ENCODE measurements around the gene ARG2. TPM values are rescaled to one million over a fixed set of nuclear protein-coding genes. Genes with fewer than 3 reads are reported as not detected.

Gene ARG2
- total and polyA plus RNA-seq, 4 donors = 0.08 to 3.1 (median 0.59) TPM

GRCh38 chr14:67573228-67574010 lies 46.3 kb upstream of the ARG2 start:
- no peak for TF ChIP-seq JUND (IDR thresholded peaks at IDR 0.05)
- no peak for TF ChIP-seq YY1 (IDR thresholded peaks at IDR 0.05)
- WGBS = 76% methylated on average over 15 of the region's 15 CpGs
- Histone ChIP-seq H3K9ac (ENCODE audit: low read depth in 1 of 2, low read length in 2 of 2) (no peak overlapping the region), H3K27me3 (ENCODE audit: control insufficient read depth in 4 of 4, insufficient read depth in 4 of 4, low read length in 3 of 4) (no peaks in the 10 kb centered on the region), H3K36me3 (ENCODE audit: control insufficient read depth in 4 of 4, insufficient read depth in 3 of 4, low read depth in 1 of 4, low read length in 3 of 4) (no peaks in the 10 kb centered on the region), H3K27ac (ENCODE audit: low read depth in 1 of 2, low read length in 2 of 2) (no peak overlapping the region), H3K4me3 (ENCODE audit: low read depth in 1 of 3, low read length in 3 of 3) (no peak overlapping the region), H3K9me3 (ENCODE audit: control insufficient read depth in 4 of 4, low read length in 3 of 4) (no peaks in the 10 kb centered on the region), H3K4me1 (ENCODE audit: control insufficient read depth in 4 of 4, insufficient read depth in 4 of 4, low read length in 3 of 4) (peaks cover 0 to 2% (median 0%) of the 10 kb centered on the region in 4 donors)
- DNase-seq (ENCODE audit: low spot score) = peak; percentile 45

GRCh38 chr14:67574156-67574555 lies 45.6 kb upstream of the ARG2 start:
- Histone ChIP-seq H3K36me3 (ENCODE audit: control insufficient read depth in 4 of 4, insufficient read depth in 3 of 4, low read depth in 1 of 4, low read length in 3 of 4) (no peaks in the 10 kb centered on the region), H3K4me3 (ENCODE audit: low read depth in 1 of 3, low read length in 3 of 3) (no peak overlapping the region), H3K27me3 (ENCODE audit: control insufficient read depth in 4 of 4, insufficient read depth in 4 of 4, low read length in 3 of 4) (no peaks in the 10 kb centered on the region), H3K9ac (ENCODE audit: low read depth in 1 of 2, low read length in 2 of 2) (no peak overlapping the region), H3K9me3 (ENCODE audit: control insufficient read depth in 4 of 4, low read length in 3 of 4) (no peaks in the 10 kb centered on the region), H3K27ac (ENCODE audit: low read depth in 1 of 2, low read length in 2 of 2) (no peak overlapping the region), H3K4me1 (ENCODE audit: control insufficient read depth in 4 of 4, insufficient read depth in 4 of 4, low read length in 3 of 4) (peaks cover 0 to 2% (median 0%) of the 10 kb centered on the region in 4 donors)
- no peak for DNase-seq (ENCODE audit: low spot score)
- WGBS = 92% methylated on average over 14 of the region's 14 CpGs
- no peak for TF ChIP-seq EGR1 (IDR thresholded peaks at IDR 0.05; ENCODE audit: low read depth in 2 of 2)
- no peak for TF ChIP-seq HNF4G (IDR thresholded peaks at IDR 0.05)
- TF ChIP-seq HNF4A (conservative IDR thresholded peaks at IDR 0.05) = no peak
- no peak for TF ChIP-seq ZBTB33 (IDR thresholded peaks at IDR 0.05)
- no peak for TF ChIP-seq JUND (IDR thresholded peaks at IDR 0.05)
- TF ChIP-seq RAD21 (IDR thresholded peaks at IDR 0.05) = no peak
- no peak for TF ChIP-seq CTCF (IDR thresholded peaks at IDR 0.05; ENCODE audit: low read depth, low read length, missing input control)
- TF ChIP-seq RXRA (IDR thresholded peaks at IDR 0.05) = no peak
- TF ChIP-seq SP1 (IDR thresholded peaks at IDR 0.05) = no peak
- no peak for TF ChIP-seq ATF3 (IDR thresholded peaks at IDR 0.05)
- TF ChIP-seq REST (IDR thresholded peaks at IDR 0.05) = no peak
- TF ChIP-seq FOXA1 (IDR thresholded peaks at IDR 0.05) = no peak

All from liver (tissue), 9 donors.